NCI-H2081 (cell line): ENCODE results near the gene DNAJC3.
"Not testable (repeated sequence)": the region's sequence is repeated elsewhere in the genome, so short reads cannot be mapped to it uniquely, and the experiment has no call there.

Source experiments
- DNase-seq, 2 experiments: peaks; one replicate each; lab custom pipeline; 2025; lab: John Stamatoyannopoulos, UW

The DNAJC3 gene

DNA sequence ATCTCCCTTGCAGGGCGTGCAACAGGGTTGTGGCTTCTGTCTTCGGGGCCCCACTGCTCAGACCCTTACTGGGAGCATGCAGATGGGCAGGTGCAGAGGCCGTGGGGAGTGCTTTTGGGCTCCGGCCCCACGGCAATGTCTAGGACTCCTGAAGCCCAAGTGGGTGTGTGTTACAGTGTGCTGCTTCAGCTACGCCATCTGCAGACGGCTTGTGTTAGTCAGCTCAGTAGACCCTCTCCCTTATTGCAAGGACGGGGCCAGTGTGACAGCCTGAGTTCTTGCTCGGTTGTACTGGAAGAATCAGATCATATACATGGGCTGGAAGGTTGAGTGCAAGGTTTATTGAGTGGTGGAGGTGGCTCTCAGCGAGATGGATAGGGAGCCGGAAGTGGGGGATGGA, 39.3 kb downstream of the DNAJC3 start:
- no peak for DNase-seq

GRCh38 chr13:95722241-95722640, 45.3 kb downstream of the DNAJC3 start:
- no peak for DNase-seq

- DNase-seq = no peak
Measured at GRCh38 chr13:95723438-95723837, 46.5 kb downstream of the DNAJC3 start.

DNA sequence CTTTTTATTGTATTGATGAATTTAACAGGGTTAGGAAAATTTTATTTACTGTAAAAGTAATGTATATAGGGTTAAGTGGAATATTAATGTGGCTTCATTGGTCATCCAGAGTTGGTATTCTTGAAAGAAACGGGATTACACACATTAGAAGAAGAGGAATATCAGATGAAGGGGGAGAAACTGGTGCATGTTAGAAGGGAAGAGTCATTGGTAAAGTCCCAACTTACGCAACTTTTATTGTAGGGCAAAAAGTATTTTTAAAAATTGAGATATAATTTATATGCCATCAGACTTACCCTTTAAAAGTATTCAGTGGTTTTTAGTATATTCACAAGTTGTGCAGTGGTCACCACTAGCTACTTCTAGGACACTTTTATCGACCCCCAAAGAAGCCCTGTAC, 47.3 kb downstream of the DNAJC3 start:
- DNase-seq = no peak

DNA sequence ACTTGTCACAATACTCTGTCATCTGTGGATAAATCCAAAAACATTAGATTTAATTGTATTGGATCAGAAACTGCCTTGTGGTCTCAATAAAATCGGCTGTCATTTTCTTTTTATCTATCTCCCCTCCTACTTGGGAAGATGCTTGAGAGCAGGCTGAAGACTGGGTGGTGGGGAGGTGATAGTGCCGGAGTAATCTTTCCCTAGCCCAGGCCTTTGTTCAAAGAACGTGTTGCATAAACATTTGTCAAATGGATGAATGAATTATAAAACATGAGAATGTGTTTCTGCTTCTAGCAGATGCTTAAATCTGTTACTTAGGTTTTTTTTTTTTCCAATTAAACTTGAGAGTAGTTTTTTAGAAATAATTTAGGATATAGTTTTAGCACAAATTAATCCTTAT, 49.9 kb downstream of the DNAJC3 start:
- no peak for DNase-seq

GRCh38 chr13:95728957-95729356, 52.0 kb downstream of the DNAJC3 start:
- DNase-seq = no peak

DNA sequence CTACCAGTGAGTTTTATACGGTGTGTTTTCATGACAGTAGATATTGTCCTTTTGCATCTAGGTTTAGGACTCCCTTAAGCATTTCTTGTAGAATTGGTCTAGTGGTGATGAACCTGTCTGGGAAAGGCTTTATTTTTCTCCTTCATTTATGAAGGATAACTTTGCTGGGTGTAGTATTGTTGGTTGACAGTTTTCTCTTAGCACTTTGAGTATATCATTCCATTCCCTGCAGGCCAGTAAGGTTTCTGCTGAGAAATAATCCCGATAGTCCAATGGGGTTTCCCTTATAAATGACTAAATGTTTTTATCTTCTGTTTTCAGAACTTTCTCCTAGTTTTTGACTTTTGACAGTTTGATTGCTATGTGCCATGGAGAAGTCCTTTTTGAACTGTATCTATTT, 57.2 kb downstream of the DNAJC3 start:
- no peak for DNase-seq

DNA sequence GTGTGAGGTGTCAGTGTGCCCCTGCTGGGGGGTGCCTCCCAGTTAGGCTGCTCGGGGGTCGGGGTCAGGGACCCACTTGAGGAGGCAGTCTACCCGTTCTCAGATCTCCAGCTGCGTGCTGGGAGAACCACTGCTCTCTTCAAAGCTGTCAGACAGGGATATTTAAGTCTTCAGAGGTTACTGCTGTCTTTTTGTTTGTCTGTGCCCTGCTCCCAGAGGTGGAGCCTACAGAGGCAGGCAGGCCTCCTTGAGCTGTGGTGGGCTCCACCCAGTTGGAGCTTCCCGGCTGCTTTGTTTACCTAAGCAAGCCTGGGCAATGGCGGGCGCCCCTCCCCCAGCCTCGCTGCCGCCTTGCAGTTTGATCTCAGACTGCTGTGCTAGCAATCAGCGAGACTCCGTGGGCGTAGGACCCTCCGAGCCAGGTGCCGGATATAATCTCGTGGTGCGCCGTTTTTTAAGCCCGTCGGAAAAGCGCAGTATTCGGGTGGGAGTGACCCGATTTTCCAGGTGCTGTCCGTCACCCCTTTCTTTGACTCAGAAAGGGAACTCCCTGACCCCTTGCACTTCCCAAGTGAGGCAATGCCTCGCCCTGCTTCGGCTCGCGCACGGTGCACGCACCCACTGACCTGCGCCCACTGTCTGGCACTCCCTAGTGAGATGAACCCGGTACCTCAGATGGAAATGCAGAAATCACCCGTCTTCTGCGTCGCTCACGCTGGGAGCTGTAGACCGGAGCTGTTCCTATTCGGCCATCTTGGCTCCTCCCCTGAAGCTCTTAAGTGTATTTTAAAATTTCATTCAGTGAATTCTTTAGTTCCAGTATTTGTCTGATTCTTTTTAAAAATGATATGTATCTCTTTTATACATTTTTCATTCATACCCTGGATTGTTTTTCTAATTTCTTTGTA, 63.4 kb downstream of the DNAJC3 start:
- not testable (repeated sequence) for DNase-seq

DNA sequence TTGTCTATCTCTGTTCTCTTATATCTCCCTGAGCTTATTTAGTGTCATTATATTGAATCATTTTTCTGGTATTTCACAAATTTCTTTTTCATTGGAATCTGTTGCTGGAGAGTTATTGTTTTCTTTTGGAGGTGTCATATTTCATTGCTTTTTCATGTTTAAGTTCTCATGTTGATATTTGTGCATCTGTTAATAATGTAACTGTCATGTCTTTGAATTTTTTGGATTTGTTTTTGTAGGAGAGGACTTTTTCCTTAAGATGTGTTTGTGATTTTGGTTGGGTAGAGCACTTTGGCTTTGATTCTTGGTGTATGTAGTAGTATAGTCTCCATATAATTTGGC, 64.0 kb downstream of the DNAJC3 start:
- DNase-seq = no peak

DNA sequence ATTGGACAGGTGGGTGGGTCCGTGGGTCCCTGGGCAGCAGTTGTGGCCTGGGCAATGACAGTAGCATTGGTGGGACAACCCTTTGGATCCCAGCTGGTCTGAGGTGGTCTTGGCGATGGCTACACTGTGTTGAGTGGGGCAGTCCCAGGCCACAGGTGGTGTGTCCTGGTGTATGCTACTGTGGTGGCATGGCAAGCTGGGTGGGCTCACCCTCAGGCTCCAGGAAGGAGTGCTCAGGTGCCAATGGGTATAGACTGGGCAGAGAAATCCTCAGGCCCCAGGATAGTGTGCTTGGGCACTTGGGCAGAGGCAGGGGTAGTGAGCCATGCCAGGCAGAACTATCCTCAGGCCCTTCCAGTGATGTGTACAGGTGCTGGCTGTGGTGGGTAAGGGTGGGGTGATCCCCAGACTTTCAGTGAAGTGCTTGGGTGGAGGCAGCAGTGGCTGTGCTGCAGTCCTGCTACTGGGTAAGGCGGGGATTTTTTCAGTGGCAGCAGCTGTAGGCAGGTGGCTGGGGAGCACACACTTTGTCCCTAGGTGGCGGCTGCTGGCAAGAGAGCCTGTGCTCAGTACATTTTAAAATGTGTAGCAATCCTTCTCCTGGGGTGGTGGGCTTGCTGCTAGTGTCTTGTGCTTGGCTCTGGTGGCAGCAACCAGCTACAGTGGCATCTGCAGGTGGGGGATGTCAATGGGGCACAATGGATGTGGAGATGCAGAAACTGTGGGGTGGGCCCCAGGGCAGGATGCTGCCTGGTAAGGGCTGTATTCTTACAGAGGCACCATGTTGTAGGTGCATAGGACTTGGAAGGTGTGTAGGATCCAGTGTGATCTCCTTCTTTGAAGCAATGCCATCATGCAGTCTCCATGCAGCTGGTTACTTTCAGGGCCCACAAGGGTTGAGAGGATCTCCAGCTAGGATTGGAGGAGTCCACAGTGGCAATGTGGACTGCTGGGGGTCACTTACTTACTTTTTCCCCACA, 64.9 kb downstream of the DNAJC3 start:
- no peak for DNase-seq

DNA sequence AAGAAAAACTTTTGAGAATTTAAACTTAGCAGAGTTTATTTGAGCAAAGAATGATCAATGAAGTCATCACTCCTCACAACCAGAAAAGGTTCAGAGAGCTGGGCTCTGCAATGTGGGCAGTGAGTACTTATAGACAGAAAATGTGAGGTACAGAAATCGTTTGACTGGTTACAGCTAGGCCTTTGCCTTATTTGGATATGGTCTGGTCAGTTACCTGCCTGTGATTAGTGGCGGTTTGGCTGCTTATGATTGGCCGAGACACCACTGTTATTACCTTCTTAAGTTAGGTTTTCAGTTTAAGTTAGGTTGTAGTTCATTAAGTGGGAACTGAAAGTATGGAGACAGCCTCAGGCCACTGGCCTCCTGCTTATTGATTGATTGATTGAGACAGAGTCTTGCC, 66.3 kb downstream of the DNAJC3 start:
- no peak for DNase-seq

DNA sequence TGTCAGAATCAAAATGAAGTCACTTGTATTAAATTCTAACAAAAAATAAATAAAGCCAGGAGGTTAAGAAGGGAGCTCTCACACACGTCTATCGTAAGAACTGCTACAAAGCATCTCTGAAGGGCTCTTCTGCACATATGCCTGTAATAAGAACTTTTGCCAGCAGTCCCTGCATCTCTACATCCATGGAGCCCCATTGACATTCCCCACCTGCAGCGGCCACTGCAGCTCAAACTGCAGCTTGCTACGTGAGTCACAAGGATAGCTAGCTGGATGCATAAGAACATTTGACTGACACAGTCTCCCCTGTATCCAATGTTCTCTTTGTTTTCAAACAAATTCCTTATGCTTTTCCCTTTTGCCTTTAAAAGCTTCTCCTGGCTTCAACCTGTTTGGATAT, 68.3 kb downstream of the DNAJC3 start:
- no peak for DNase-seq

GRCh38 chr13:95745752-95746151, 68.8 kb downstream of the DNAJC3 start:
- DNase-seq = no peak

- DNase-seq = no peak
Measured at GRCh38 chr13:95749545-95749944, 72.6 kb downstream of the DNAJC3 start.

- DNase-seq = no peak
Measured at GRCh38 chr13:95752677-95753076, 75.7 kb downstream of the DNAJC3 start.

DNA sequence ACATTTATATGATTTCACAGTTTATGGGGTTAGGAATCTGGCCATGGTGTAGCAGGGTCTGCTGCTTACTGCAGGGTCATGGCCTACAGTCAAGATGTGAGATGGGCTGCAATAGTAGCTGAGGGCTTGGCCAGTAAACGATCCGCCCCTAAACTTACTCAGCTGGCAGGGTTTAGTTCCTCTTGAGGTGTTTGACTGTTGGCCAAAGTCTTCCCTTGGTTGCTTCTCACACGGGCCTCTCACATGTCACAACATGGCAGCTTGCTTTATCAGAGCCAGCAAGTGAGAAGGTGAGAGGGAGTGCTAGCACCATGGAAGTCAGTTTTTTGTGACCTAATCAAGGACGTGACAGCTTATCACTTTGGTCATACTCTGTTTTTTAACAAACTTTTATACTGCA, 77.1 kb downstream of the DNAJC3 start:
- no peak for DNase-seq

GRCh38 chr13:95756072-95756471, 79.1 kb downstream of the DNAJC3 start:
- no peak for DNase-seq

DNA sequence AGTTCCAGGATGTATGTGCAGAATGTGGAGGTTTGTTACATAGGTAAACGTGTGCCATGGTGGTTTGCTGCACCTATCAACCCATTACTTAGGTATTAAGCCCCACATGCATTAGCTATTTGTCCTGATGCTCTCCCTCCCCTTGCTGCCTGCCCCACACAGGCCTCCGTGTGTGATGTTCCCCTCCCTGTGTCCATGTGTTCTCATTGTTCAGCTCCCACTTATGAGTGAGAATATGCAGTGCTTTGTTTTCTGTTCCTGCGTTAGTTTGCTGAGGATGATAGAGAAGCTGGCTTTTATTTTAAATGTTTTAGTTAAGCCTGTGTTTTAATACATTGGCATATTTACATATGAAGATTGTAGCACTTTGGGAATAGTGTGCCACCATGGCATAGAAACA, 85.7 kb downstream of the DNAJC3 start:
- DNase-seq = not testable (repeated sequence)

DNA sequence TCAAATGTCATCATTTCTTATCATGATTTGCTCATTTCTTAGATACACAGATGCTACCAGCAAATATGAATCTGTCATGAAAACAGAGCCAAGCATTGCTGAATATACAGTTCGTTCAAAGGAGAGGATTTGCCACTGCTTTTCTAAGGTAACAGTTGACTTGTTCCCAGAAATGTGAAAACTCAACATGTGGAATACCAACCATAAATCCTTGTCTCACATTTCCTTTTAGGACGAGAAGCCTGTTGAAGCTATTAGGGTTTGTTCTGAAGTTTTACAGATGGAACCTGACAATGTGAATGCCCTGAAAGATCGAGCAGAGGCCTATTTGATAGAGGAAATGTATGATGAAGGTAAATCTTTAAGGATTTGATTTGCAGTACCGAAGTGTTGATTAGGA, 86.7 kb downstream of the DNAJC3 start:
- no peak for DNase-seq

GRCh38 chr13:95771905-95772304, 95.0 kb downstream of the DNAJC3 start:
- no peak for DNase-seq

GRCh38 chr13:95779522-95779921, 102.6 kb downstream of the DNAJC3 start:
- no peak for DNase-seq

DNA sequence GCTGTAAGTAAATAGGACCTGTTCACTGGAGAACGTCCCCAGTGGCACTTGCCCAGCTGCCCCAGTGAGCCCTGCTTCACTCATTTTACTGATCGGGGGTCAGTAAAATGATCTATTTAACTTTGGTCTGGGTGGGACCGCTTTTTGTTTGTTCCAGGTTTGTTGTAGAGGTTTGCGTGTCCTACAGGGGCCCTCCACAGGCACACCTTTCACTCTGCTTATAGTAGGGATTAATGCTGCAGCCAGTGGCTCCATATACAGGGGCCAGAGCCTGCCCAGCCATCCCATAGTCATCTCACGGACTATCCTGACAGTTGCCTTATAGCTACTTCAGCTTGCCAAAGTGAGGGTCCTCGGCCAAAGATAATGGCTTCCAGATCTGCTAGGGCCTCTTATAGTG, 104.1 kb downstream of the DNAJC3 start:
- DNase-seq = no peak

DNA sequence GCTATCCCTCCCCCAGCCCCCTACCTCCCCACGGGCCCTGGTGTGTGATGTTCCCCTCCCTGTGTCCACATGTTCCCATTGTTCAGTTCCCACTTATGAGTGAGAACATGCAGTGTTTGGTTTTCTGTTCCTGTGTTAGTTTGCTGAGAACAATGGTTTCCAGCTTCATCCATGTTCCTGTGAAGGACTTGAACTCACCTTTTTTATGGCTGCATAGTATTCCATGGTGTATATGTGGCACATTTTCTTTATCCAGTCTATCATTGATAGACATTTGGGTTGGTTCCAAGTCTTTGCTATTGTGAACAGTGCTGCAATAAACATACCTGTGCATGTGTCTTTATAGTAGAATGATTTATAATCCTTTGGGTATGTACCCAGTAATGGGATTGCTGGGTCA, 105.0 kb downstream of the DNAJC3 start:
- not testable (repeated sequence) for DNase-seq
